K562 (cell line): Measurements from ENCODE around the gene ABT1. TPM values are rescaled to one million over a fixed set of nuclear protein-coding genes. Genes with fewer than 3 reads are reported as not detected.

Experiments
- REST ChIP-seq, 2 experiments: fragments of 450-650 bp; formaldehyde crosslinking in 1 of 2; IDR thresholded peaks; 2 replicates each; pipeline versions ENCODE4 v1.4.0 to v1.6.1; 2014 to 2020; ENCODE audit warnings: mild to moderate bottlenecking in 2 of 2, borderline replicate concordance in 1 of 2, low read depth in 1 of 2
- polyA plus RNA-seq, 8 experiments: library from polyadenylated mRNA; depleted of rRNA in 4 of 8; stranded (reverse) in 5 of 8; unstranded in 3 of 8; fragments of >200 nt; fragmentation: Nextera tagmentation in 2 of 8; fragmentation: Illumina TruSeq in 1 of 8; extraction: Ambion mirVana in 2 of 8; extraction: Trizol in 1 of 8; gene quantifications; 2 replicates each; pipeline versions ENCODE4 v1.2.1 to v1.2.3, GENCODE V29; 2011 to 2014; ENCODE audit warnings: inconsistent platforms in 1 of 8, missing spikeins in 1 of 8
- total RNA-seq, 7 experiments: library from RNA; depleted of rRNA in 6 of 7; stranded (reverse); fragments of >200 nt in 6 of 7; fragmentation: Illumina TruSeq in 2 of 7; extraction: Trizol in 2 of 7; gene quantifications; 2 replicates each; pipeline versions ENCODE4 v1.2.1 to v1.2.3, GENCODE V29; 2011 to 2021; ENCODE audit warnings: low replicate concordance in 1 of 7

The ABT1 gene
- total and polyA plus RNA-seq, 9 of the 15 experiments (the other 6 are each of a cell fraction or from before 2014, with no cell fraction given) = 8.8 to 52.7 (median 40.7) TPM

- peak; percentile 88 for TF ChIP-seq REST (IDR thresholded peaks at IDR 0.05; ENCODE audit: borderline replicate concordance)
- TF ChIP-seq REST (CRISPR knock-in tag; IDR thresholded peaks at IDR 0.05; ENCODE audit: low read depth) = no peak
Observed at GRCh38 chr6:26607434-26608230, 10.9 kb downstream of the ABT1 start (continued).
